ENCODE data around the gene NINJ1. TPM values are rescaled to one million over a fixed set of nuclear protein-coding genes. Genes with fewer than 3 reads are reported as not detected.

Gene NINJ1
- total and polyA plus RNA-seq, 2 of the 13 experiments (the other 11 are each of a cell fraction or from before 2014, with no cell fraction given), result 81.2 to 92.1 TPM

DNA sequence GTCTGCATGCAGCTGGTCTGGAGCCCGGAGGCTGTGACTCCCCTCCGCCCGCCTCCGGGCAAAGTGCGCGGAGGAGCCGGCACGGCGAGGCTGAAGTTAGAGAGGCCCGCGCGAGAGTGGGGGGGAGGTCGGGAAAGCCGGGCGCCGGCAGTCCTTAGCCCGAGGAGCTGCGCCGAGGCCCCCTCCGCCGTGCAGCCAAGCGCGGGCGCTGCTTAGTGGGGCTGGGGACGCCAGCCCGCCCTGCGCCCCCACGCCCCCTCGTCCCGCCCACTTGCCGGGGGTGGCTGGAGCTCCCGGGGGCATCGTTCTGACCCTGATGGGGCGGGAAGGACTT lies 403 bp downstream of the NINJ1 start (continued):
- TF ChIP-seq ZNF367 (CRISPR knock-in tag; IDR thresholded peaks at IDR 0.05; ENCODE audit: borderline replicate concordance) (no peak), GLI4 (CRISPR knock-in tag; IDR thresholded peaks at IDR 0.05; ENCODE audit: borderline replicate concordance) (0 out of 2 replicates have a peak, but pooled peaks have one; percentile 51), ZSCAN21 (CRISPR knock-in tag; IDR thresholded peaks at IDR 0.05; ENCODE audit: borderline replicate concordance) (peak; percentile 22; the same call in 1 of the 2 replicates), IKZF5 (CRISPR knock-in tag; IDR thresholded peaks at IDR 0.05) (peak; percentile 14; the same call in 1 of the 2 replicates), REPIN1 (CRISPR knock-in tag; IDR thresholded peaks at IDR 0.05; ENCODE audit: borderline replicate concordance, low read depth) (peak; percentile 57; the same call in 1 of the 2 replicates), HINFP (CRISPR knock-in tag; IDR thresholded peaks at IDR 0.05; ENCODE audit: low read depth) (no peak), RNF219 (CRISPR knock-in tag; IDR thresholded peaks at IDR 0.05) (no peak), ZSCAN30 (CRISPR knock-in tag; IDR thresholded peaks at IDR 0.05) (0 out of 2 replicates have a peak, but pooled peaks have one; percentile 54), TAF15 (IDR thresholded peaks at IDR 0.05; ENCODE audit: low read depth, low read length, poor library complexity, severe bottlenecking) (peak; percentile 86), ZNF556 (CRISPR knock-in tag; IDR thresholded peaks at IDR 0.05; ENCODE audit: borderline replicate concordance) (no peak; the same call in 1 of the 2 replicates), MAZ (IDR thresholded peaks at IDR 0.05; ENCODE audit: borderline replicate concordance, low read depth, low read length) (peak; percentile 61), MAZ (CRISPR knock-in tag; IDR thresholded peaks at IDR 0.05; ENCODE audit: low read depth) (no peak; the same call in 1 of the 2 replicates), ZNF33A (CRISPR knock-in tag; IDR thresholded peaks at IDR 0.05; ENCODE audit: borderline replicate concordance) (no peak), ZNF256 (CRISPR knock-in tag; conservative IDR thresholded peaks at IDR 0.05) (no peak), RFXANK (CRISPR knock-in tag; IDR thresholded peaks at IDR 0.05) (0 out of 2 replicates have a peak, but pooled peaks have one; percentile 36), NKX3-1 (CRISPR knock-in tag; IDR thresholded peaks at IDR 0.05) (0 out of 2 replicates have a peak, but pooled peaks have one; percentile 22)
- TF ChIP-seq, protein P1, sequence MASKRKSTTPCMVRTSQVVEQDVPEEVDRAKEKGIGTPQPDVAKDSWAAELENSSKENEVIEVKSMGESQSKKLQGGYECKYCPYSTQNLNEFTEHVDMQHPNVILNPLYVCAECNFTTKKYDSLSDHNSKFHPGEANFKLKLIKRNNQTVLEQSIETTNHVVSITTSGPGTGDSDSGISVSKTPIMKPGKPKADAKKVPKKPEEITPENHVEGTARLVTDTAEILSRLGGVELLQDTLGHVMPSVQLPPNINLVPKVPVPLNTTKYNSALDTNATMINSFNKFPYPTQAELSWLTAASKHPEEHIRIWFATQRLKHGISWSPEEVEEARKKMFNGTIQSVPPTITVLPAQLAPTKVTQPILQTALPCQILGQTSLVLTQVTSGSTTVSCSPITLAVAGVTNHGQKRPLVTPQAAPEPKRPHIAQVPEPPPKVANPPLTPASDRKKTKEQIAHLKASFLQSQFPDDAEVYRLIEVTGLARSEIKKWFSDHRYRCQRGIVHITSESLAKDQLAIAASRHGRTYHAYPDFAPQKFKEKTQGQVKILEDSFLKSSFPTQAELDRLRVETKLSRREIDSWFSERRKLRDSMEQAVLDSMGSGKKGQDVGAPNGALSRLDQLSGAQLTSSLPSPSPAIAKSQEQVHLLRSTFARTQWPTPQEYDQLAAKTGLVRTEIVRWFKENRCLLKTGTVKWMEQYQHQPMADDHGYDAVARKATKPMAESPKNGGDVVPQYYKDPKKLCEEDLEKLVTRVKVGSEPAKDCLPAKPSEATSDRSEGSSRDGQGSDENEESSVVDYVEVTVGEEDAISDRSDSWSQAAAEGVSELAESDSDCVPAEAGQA (IDR thresholded peaks at IDR 0.05; ENCODE audit: low read depth), result no peak; the same call in 1 of the 2 replicates
- TF ChIP-seq, protein P1 (CRISPR knock-in tag; IDR thresholded peaks at IDR 0.05; ENCODE audit: borderline replicate concordance), result no peak
